NCI-H1417 treated with DMSO at 0.1 percent for 48 hours (cell line): Measurements from ENCODE around the gene LSM11.

Experiments used
- DNase-seq: peaks from one replicate; lab custom pipeline; 2025; lab: John Stamatoyannopoulos, UW

The LSM11 gene

DNA sequence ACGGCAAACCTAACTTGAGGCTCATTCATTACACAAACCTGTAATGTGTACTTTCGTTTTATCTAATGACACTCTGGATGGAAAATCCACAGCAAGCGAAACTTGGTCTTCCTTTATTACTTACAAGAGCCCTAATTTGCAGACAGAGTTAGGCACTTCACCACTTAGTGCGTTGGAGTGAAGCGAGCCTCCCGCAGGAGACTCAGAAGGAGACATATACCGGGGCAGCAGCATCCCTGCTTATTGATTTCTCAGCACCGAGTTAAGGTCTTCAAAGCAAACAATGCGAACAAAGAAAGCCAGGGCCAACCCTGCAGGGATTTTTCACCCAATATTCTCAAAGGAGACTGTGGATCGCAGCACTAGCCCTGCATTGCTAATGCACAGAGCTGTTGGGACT, 28.6 kb downstream of the LSM11 start:
- no peak for DNase-seq

- no peak for DNase-seq
Observed at GRCh38 chr5:157778121-157778805, 34.8 kb downstream of the LSM11 start.

- no peak for DNase-seq
Observed at GRCh38 chr5:157779221-157779620, 35.7 kb downstream of the LSM11 start.

DNA sequence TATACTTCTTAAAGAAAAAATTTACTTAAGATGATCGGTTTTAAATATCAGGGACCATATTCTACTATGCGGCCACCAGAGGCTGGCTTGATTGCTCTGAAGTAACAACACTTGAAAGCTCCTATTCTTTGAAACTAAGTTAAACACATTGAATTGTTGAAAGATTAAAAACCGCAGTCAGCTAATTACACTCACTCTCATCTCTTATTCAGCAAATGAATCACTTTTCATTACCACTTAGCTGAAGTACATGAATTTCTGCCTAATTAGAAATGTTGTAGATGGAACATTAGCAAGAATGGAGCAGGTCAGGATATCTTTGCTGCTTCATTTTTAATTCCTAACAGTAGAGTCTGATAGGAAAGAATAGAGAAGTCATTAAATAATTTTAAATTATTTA, 42.3 kb downstream of the LSM11 start:
- DNase-seq = no peak

- DNase-seq = no peak
Observed at GRCh38 chr5:157793301-157793700, 49.8 kb downstream of the LSM11 start.

GRCh38 chr5:157799578-157799977, 56.1 kb downstream of the LSM11 start:
- DNase-seq = no peak

DNA sequence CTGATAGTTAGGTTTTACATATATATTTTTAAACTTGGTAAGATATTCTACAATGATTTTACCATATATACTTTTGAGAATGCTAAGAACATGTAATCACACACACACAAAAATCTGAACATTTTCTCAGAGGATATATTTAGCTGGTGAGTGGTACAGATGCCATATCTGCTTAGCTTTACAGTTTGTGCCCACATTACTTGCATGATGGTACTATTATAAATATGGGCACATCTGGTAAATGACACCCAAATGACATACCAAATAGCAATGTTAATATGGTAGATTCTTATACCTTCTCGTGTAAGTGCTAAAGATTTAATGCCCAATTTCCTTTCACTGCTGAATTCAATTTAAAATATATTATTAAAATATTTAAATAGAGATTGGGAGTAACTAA, 56.6 kb downstream of the LSM11 start:
- no peak for DNase-seq

- no peak for DNase-seq
Observed at GRCh38 chr5:157802736-157803135, 59.2 kb downstream of the LSM11 start.

DNA sequence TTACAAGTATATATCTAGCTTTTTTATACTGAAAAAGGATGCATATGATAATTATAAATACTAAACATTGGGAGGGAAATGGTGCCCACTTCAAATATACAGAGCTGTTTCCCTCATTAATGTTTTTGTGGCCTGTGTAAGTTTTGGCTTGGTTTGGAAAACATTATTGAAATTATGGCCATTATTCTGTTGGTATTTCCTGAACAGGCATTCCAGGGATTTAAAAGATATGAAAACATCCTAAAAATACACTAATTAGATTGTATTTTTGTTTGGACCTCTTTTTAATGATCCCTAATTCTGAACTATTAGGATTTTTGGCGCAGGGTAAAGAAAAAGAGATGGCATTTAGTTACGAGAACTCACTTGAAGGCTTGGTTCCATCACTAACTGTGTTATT, 64.5 kb downstream of the LSM11 start:
- no peak for DNase-seq
